WTC11 (cell line): ENCODE measurements around the gene FARP2. TPM values are rescaled to one million over a fixed set of nuclear protein-coding genes. Genes with fewer than 3 reads are reported as not detected.
A peak's percentile ranks its signal among the peaks of the same experiment; 100 is the strongest.

Source experiments
- HMGA2 ChIP-seq: fragments of 250-450 bp; sonication (Bioruptor Pico); IDR thresholded peaks from 2 replicates; pipeline ENCODE4 v1.4.0; 2021; ENCODE audit warnings: mild to moderate bottlenecking, moderate library complexity
- JUN ChIP-seq: sonication (generic); formaldehyde crosslinking; IDR thresholded peaks from 2 replicates; pipeline ENCODE4 v1.8.0; 2023; ENCODE audit warnings: mild to moderate bottlenecking, missing genetic modification reagents
- MXD4 ChIP-seq: fragments of 250-450 bp; sonication (Bioruptor Pico); IDR thresholded peaks from 2 replicates; pipeline ENCODE4 v1.8.0; 2021; ENCODE audit warnings: mild to moderate bottlenecking, moderate library complexity, borderline replicate concordance
- PRRX2 ChIP-seq: fragments of 250-450 bp; sonication (Bioruptor Pico); IDR thresholded peaks from 2 replicates; pipeline ENCODE4 v1.8.0; 2021; ENCODE audit warnings: mild to moderate bottlenecking
- RELA ChIP-seq: sonication (generic); formaldehyde crosslinking; IDR thresholded peaks from 2 replicates; pipeline ENCODE4 v1.8.1; 2022; ENCODE audit warnings: missing genetic modification reagents, mild to moderate bottlenecking, borderline replicate concordance
- RORB ChIP-seq: fragments of 250-450 bp; sonication (Bioruptor Pico); IDR thresholded peaks from 2 replicates; pipeline ENCODE4 v1.9.0; 2021; ENCODE audit warnings: mild to moderate bottlenecking
- SMAD4 ChIP-seq: sonication (generic); formaldehyde crosslinking; IDR thresholded peaks from 2 replicates; pipeline ENCODE4 v1.8.0; 2022; ENCODE audit warnings: mild to moderate bottlenecking, missing genetic modification reagents
- TP53 ChIP-seq: sonication (generic); formaldehyde crosslinking; IDR thresholded peaks from 2 replicates; pipeline ENCODE4 v1.8.1; 2023; ENCODE audit warnings: mild to moderate bottlenecking, missing genetic modification reagents
- ZBTB21 ChIP-seq: sonication (generic); formaldehyde crosslinking; IDR thresholded peaks from 2 replicates; pipeline ENCODE4 v1.8.1; 2023; ENCODE audit warnings: mild to moderate bottlenecking, missing genetic modification reagents, borderline replicate concordance
- ZNF138 ChIP-seq: sonication (generic); formaldehyde crosslinking; conservative IDR thresholded peaks from 2 replicates; pipeline ENCODE4 v1.8.1; 2022; ENCODE audit warnings: mild to moderate bottlenecking, moderate library complexity, missing genetic modification reagents
- total RNA-seq: library from RNA; stranded (reverse); gene quantifications from 3 replicates; pipeline ENCODE4 v1.2.3, GENCODE V29; 2021
- TF ChIP-seq, protein P1 (sequence below): sonication (generic); formaldehyde crosslinking; conservative IDR thresholded peaks from 2 replicates; pipeline ENCODE4 v1.8.1; 2023; ENCODE audit warnings: mild to moderate bottlenecking, low read depth, missing genetic modification reagents, moderate library complexity
- TF ChIP-seq, protein P2 (sequence below): fragments of 250-450 bp; sonication (Bioruptor Pico); IDR thresholded peaks from 2 replicates; pipeline ENCODE4 v2.1.2; 2022; ENCODE audit warnings: mild to moderate bottlenecking, moderate library complexity
- TF ChIP-seq, protein P3 (sequence below): fragments of 250-450 bp; sonication (Bioruptor Pico); IDR thresholded peaks from 2 replicates; pipeline ENCODE4 v1.9.0; 2021; ENCODE audit warnings: mild to moderate bottlenecking, borderline replicate concordance
- TF ChIP-seq, protein P4 (sequence below): sonication (generic); formaldehyde crosslinking; IDR thresholded peaks from 2 replicates; pipeline ENCODE4 v1.8.1; 2023; ENCODE audit warnings: mild to moderate bottlenecking, missing genetic modification reagents
- TF ChIP-seq, protein P5 (sequence below): sonication (generic); formaldehyde crosslinking; IDR thresholded peaks from 2 replicates; pipeline ENCODE4 v1.8.1; 2023; ENCODE audit warnings: mild to moderate bottlenecking, missing genetic modification reagents
- TF ChIP-seq, protein P6 (sequence below): sonication (generic); formaldehyde crosslinking; IDR thresholded peaks from 2 replicates; pipeline ENCODE4 v1.8.1; 2022; ENCODE audit warnings: low read depth, missing genetic modification reagents, borderline replicate concordance
- TF ChIP-seq, protein P7 (sequence below): sonication (generic); formaldehyde crosslinking; IDR thresholded peaks from 2 replicates; pipeline ENCODE4 v1.8.0; 2023; ENCODE audit warnings: missing genetic modification reagents, mild to moderate bottlenecking, borderline replicate concordance

The FARP2 gene
- total RNA-seq, 1 experiment from 2014 or later = 37.8 TPM

DNA sequence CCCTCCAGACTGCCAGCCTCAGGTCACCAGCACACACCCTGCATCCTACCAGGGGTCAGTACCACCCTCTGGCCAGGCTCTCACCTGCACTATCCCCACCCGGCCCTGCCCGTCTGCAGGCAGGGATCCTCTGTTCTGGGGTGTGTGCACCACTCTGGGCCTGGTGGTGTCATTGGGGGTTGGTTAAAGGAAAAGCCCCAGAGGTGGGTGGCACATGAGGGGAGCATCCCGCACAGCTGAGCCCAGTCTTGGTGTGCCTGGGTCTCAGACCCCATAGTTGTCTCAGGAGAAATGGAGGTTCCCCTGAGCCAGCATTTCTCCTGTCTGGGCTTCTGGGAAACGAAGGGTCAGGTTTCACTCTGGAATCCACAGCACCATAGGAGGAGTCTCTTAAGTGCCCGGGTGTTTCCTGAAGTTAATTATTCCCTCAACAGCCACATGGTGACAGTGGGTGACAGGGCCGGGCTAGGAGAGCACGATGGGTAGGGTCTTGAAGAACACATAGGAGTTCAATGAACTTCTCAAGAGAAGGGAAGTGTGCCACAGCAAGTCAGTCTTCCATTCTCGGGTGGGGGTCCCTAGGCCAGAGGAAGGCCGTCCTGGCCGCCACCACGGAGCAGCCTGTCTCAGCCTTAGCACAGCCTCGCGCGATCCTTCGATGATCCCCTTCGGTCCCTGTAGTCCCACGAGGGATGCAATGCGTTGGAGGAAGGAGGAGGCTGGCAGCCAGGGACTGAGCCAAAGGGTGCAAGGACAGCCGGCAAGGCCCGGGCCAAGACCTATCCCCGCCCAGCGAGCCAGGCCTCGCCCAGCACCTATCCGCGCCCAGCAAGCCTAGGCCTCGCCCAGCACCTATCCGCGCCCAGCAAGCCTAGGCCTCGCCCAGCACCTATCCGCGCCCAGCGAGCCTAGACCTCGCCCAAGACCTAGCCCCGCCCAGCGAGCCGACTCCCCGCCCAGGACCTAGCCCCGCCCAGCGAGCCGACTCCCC, 1.1 kb upstream of the FARP2 start (continued):
- TF ChIP-seq, protein P1, sequence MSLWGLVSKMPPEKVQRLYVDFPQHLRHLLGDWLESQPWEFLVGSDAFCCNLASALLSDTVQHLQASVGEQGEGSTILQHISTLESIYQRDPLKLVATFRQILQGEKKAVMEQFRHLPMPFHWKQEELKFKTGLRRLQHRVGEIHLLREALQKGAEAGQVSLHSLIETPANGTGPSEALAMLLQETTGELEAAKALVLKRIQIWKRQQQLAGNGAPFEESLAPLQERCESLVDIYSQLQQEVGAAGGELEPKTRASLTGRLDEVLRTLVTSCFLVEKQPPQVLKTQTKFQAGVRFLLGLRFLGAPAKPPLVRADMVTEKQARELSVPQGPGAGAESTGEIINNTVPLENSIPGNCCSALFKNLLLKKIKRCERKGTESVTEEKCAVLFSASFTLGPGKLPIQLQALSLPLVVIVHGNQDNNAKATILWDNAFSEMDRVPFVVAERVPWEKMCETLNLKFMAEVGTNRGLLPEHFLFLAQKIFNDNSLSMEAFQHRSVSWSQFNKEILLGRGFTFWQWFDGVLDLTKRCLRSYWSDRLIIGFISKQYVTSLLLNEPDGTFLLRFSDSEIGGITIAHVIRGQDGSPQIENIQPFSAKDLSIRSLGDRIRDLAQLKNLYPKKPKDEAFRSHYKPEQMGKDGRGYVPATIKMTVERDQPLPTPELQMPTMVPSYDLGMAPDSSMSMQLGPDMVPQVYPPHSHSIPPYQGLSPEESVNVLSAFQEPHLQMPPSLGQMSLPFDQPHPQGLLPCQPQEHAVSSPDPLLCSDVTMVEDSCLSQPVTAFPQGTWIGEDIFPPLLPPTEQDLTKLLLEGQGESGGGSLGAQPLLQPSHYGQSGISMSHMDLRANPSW (CRISPR knock-in tag) = no peak
- TF ChIP-seq ZBTB21 (no peak), RORB (CRISPR knock-in tag) (no peak), JUN (CRISPR knock-in tag) (no peak), PRRX2 (0 out of 2 replicates have a peak, but pooled peaks have one; percentile 16), TP53 (CRISPR knock-in tag) (0 out of 2 replicates have a peak, but pooled peaks have one; percentile 26), SMAD4 (no peak), HMGA2 (CRISPR knock-in tag) (no peak), MXD4 (CRISPR knock-in tag) (no peak), ZNF138 (CRISPR knock-in tag) (no peak), RELA (CRISPR knock-in tag) (no peak)
- TF ChIP-seq, protein P2, sequence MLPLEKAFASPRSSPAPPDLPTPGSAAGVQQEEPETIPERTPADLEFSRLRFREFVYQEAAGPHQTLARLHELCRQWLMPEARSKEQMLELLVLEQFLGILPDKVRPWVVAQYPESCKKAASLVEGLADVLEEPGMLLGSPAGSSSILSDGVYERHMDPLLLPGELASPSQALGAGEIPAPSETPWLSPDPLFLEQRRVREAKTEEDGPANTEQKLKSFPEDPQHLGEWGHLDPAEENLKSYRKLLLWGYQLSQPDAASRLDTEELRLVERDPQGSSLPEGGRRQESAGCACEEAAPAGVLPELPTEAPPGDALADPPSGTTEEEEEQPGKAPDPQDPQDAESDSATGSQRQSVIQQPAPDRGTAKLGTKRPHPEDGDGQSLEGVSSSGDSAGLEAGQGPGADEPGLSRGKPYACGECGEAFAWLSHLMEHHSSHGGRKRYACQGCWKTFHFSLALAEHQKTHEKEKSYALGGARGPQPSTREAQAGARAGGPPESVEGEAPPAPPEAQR (CRISPR knock-in tag) = no peak
- TF ChIP-seq, protein P3, sequence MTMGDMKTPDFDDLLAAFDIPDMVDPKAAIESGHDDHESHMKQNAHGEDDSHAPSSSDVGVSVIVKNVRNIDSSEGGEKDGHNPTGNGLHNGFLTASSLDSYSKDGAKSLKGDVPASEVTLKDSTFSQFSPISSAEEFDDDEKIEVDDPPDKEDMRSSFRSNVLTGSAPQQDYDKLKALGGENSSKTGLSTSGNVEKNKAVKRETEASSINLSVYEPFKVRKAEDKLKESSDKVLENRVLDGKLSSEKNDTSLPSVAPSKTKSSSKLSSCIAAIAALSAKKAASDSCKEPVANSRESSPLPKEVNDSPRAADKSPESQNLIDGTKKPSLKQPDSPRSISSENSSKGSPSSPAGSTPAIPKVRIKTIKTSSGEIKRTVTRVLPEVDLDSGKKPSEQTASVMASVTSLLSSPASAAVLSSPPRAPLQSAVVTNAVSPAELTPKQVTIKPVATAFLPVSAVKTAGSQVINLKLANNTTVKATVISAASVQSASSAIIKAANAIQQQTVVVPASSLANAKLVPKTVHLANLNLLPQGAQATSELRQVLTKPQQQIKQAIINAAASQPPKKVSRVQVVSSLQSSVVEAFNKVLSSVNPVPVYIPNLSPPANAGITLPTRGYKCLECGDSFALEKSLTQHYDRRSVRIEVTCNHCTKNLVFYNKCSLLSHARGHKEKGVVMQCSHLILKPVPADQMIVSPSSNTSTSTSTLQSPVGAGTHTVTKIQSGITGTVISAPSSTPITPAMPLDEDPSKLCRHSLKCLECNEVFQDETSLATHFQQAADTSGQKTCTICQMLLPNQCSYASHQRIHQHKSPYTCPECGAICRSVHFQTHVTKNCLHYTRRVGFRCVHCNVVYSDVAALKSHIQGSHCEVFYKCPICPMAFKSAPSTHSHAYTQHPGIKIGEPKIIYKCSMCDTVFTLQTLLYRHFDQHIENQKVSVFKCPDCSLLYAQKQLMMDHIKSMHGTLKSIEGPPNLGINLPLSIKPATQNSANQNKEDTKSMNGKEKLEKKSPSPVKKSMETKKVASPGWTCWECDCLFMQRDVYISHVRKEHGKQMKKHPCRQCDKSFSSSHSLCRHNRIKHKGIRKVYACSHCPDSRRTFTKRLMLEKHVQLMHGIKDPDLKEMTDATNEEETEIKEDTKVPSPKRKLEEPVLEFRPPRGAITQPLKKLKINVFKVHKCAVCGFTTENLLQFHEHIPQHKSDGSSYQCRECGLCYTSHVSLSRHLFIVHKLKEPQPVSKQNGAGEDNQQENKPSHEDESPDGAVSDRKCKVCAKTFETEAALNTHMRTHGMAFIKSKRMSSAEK (CRISPR knock-in tag) = peak; percentile 85; the same call in 1 of the 2 replicates
- TF ChIP-seq, protein P4, sequence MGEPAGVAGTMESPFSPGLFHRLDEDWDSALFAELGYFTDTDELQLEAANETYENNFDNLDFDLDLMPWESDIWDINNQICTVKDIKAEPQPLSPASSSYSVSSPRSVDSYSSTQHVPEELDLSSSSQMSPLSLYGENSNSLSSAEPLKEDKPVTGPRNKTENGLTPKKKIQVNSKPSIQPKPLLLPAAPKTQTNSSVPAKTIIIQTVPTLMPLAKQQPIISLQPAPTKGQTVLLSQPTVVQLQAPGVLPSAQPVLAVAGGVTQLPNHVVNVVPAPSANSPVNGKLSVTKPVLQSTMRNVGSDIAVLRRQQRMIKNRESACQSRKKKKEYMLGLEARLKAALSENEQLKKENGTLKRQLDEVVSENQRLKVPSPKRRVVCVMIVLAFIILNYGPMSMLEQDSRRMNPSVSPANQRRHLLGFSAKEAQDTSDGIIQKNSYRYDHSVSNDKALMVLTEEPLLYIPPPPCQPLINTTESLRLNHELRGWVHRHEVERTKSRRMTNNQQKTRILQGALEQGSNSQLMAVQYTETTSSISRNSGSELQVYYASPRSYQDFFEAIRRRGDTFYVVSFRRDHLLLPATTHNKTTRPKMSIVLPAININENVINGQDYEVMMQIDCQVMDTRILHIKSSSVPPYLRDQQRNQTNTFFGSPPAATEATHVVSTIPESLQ (CRISPR knock-in tag) = no peak
- TF ChIP-seq, protein P5, sequence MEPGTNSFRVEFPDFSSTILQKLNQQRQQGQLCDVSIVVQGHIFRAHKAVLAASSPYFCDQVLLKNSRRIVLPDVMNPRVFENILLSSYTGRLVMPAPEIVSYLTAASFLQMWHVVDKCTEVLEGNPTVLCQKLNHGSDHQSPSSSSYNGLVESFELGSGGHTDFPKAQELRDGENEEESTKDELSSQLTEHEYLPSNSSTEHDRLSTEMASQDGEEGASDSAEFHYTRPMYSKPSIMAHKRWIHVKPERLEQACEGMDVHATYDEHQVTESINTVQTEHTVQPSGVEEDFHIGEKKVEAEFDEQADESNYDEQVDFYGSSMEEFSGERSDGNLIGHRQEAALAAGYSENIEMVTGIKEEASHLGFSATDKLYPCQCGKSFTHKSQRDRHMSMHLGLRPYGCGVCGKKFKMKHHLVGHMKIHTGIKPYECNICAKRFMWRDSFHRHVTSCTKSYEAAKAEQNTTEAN (CRISPR knock-in tag) = no peak
- TF ChIP-seq, protein P6, sequence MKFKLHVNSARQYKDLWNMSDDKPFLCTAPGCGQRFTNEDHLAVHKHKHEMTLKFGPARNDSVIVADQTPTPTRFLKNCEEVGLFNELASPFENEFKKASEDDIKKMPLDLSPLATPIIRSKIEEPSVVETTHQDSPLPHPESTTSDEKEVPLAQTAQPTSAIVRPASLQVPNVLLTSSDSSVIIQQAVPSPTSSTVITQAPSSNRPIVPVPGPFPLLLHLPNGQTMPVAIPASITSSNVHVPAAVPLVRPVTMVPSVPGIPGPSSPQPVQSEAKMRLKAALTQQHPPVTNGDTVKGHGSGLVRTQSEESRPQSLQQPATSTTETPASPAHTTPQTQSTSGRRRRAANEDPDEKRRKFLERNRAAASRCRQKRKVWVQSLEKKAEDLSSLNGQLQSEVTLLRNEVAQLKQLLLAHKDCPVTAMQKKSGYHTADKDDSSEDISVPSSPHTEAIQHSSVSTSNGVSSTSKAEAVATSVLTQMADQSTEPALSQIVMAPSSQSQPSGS (CRISPR knock-in tag) = no peak
- TF ChIP-seq, protein P7, sequence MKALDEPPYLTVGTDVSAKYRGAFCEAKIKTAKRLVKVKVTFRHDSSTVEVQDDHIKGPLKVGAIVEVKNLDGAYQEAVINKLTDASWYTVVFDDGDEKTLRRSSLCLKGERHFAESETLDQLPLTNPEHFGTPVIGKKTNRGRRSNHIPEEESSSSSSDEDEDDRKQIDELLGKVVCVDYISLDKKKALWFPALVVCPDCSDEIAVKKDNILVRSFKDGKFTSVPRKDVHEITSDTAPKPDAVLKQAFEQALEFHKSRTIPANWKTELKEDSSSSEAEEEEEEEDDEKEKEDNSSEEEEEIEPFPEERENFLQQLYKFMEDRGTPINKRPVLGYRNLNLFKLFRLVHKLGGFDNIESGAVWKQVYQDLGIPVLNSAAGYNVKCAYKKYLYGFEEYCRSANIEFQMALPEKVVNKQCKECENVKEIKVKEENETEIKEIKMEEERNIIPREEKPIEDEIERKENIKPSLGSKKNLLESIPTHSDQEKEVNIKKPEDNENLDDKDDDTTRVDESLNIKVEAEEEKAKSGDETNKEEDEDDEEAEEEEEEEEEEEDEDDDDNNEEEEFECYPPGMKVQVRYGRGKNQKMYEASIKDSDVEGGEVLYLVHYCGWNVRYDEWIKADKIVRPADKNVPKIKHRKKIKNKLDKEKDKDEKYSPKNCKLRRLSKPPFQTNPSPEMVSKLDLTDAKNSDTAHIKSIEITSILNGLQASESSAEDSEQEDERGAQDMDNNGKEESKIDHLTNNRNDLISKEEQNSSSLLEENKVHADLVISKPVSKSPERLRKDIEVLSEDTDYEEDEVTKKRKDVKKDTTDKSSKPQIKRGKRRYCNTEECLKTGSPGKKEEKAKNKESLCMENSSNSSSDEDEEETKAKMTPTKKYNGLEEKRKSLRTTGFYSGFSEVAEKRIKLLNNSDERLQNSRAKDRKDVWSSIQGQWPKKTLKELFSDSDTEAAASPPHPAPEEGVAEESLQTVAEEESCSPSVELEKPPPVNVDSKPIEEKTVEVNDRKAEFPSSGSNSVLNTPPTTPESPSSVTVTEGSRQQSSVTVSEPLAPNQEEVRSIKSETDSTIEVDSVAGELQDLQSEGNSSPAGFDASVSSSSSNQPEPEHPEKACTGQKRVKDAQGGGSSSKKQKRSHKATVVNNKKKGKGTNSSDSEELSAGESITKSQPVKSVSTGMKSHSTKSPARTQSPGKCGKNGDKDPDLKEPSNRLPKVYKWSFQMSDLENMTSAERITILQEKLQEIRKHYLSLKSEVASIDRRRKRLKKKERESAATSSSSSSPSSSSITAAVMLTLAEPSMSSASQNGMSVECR (CRISPR knock-in tag) = no peak
